AG09319 (cell line): ENCODE measurements around the gene CD300LD.
"Not testable (repeated sequence)": the region's sequence is repeated elsewhere in the genome, so short reads cannot be mapped to it uniquely, and the experiment has no call there.

Experiments
- DNase-seq: peaks from one replicate; pipeline ENCODE4 v3.0.0-alpha.2; 2010; ENCODE audit warnings: low read depth; ENCODE audit errors: extremely low read depth
- TF ChIP-seq, protein P1 (sequence below): IDR thresholded peaks from 2 replicates; pipeline ENCODE4 v1.5.1; 2011; ENCODE audit warnings: low read depth, mild to moderate bottlenecking, inconsistent platforms, low read length, moderate library complexity

The CD300LD gene

DNA sequence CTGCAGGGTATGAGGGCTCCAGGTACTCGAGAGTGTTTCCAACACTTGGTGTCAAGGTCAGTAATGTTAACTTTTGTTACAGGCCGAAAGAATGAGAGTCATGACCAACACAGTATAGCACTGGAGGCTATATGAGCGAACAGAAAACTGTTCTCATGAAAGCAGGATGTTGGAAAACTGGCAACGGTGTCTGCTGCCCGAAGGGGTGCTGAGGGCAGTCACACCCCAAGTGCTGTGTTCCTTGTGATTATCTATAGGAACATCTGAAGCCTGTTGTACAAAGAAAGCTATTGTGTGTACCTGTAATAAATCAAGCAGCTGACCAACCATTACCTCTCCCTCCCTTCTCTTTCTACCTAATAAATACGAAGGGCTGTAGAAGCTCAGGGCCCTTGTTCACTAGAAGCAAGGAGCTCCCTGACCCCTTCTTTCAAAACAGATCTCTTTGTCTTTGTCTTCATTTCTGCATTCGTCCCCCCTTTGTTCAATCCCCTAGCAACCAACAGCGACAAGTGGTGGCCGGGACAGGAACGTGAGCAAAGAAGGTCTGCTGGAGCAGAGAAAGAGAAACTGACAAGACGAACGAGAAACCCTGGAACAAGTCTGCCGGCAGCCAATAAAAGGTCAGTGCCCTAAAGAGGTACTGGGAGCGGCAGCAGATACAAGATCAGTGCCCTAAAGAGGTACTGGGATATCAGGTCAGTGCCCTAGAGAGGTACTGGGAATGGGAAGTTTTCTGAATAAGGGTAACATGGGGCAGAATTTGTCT, 7.6 kb downstream of the CD300LD start:
- TF ChIP-seq, protein P1, sequence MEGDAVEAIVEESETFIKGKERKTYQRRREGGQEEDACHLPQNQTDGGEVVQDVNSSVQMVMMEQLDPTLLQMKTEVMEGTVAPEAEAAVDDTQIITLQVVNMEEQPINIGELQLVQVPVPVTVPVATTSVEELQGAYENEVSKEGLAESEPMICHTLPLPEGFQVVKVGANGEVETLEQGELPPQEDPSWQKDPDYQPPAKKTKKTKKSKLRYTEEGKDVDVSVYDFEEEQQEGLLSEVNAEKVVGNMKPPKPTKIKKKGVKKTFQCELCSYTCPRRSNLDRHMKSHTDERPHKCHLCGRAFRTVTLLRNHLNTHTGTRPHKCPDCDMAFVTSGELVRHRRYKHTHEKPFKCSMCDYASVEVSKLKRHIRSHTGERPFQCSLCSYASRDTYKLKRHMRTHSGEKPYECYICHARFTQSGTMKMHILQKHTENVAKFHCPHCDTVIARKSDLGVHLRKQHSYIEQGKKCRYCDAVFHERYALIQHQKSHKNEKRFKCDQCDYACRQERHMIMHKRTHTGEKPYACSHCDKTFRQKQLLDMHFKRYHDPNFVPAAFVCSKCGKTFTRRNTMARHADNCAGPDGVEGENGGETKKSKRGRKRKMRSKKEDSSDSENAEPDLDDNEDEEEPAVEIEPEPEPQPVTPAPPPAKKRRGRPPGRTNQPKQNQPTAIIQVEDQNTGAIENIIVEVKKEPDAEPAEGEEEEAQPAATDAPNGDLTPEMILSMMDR, result no peak
- DNase-seq, result no peak

DNA sequence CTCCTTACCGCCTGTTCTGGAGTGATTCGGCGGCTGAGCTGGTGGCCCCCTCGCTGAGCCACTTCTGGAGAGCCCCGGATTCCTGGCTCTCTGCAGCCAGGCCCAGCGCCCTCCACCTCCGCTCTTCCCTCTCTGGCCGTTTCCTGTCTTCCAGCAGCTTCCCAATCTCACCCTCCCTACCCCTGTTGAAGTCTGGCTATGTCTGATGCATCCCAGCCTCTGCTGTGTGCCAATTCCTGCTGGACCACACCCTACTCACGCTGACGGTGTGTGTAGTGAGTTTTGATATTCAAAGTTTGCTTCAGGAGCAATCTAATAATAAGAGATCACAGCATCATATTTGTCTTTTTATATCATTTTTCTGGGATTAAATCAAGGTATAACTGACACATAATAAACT, 9.4 kb downstream of the CD300LD start:
- TF ChIP-seq, protein P1, result no peak
- no peak for DNase-seq

DNA sequence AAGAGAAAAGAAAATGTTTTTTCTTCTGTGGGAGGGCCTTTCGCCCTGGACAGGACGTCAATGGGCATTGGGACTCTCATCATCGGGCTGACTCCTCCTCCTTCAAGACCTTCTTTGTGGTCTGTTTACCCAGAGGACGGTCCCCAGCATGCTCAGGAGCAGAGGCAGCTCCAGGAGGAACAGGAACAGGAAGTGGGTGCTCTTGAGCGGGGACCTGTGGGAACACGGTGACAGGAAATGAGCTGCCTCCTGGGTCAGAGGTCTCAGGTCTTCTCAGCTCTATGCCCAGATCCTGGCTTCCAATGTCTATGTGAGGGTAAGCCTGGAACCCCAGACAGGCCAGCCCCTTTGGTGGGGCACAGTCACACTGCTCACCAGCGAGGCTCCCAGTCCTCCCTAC, 12.2 kb downstream of the CD300LD start:
- TF ChIP-seq, protein P1, result no peak
- DNase-seq, result no peak

DNA sequence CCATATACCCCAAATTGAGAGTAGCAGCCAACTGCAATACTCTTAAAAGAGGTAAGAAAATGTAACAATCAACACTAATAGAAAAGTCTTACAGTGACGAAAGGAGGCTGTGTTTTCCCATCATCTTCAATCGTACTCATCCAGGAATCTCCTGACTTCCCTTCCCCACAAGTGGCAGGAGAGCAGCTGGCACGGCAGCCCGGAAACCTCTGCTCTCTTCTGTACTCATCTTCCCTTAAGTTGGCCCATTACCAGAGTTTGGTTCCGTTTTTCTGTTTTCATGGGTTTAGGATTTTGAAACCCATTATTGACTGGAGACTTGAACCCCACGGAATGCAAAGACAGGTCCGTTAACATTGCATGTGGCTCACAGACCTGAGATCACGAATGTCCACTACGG, 13.1 kb downstream of the CD300LD start:
- no peak for DNase-seq
- TF ChIP-seq, protein P1, result no peak

DNA sequence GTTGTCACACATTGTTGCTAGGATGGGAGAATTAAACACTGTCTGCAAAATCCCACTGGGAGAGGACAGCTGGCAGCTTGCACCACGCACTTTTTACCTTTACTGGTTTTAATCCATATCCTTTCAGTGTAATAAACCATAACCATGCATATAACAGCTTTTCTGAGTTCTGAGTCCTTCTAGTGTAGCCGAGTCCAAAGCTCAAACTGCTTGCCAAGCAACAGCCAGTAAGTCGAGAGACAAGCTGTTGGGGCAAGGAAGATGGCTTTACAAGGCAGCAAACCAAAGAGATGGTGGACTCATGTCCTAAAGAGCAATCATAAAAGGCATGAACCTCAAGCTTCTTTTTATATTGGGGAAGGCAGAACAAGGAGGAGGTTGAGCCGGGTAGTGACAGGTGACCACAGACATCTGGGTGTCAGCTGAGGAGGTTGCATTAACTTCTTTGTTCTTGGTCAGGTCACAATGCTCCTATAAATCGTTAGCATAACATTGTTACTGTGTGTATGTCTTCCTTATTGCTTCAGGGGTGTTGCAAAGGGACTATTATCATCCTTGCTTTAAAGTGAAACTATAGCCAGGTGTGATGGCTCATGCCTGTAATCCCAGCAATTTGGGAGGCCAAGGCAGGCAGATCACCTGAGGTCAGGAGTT, 17.5 kb downstream of the CD300LD start:
- DNase-seq, result no peak
- TF ChIP-seq, protein P1, result no peak

GRCh38 chr17:74573635-74574034, 18.4 kb downstream of the CD300LD start:
- not testable (repeated sequence) for DNase-seq

DNA sequence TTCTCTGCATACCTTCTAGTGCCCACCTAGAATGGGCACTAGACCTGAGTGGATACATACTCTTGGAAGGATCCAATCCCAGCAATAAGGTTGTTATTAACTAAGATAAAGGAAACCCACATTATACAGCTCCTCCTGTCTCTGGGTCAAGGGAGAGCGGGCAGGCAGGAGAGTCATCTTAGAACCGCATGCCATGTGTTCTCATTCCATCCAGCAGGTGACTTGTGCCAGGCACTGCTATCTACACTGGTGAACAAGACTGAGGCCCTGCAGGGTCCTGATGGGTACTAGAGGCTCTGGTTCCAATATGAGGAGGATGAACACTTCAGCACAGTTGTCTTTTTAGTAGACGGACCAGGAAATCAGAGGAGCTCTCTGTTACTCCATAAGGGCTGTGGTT, 18.9 kb downstream of the CD300LD start:
- DNase-seq, result no peak
- TF ChIP-seq, protein P1, result no peak
